NCI-H1417 treated with DMSO at 0.1 percent for 48 hours (cell line): ENCODE measurements around the gene ANAPC10.
"Not testable (repeated sequence)": the region's sequence is repeated elsewhere in the genome, so short reads cannot be mapped to it uniquely, and the experiment has no call there.

Experiments used
- DNase-seq: peaks from one replicate; lab custom pipeline; 2025; lab: John Stamatoyannopoulos, UW

The ANAPC10 gene

DNA sequence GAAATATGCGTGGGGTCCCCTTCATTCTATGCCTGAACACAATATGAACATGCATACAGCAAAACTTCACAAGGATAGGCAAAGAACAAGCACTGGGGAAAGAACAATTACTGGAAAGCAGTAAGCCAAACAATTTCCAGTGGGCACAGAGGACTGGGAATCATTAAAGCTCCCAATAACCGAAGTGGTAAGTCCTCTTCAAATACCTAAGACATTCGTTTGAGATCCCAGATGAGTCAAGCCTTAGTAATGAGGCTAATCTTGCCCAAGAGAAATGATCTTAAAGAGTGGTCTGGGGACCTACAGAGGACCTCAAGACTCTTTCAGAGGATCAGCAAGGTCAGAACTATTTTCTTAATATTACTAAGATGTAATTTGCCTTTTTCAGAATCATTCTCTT lies 28.6 kb downstream of the ANAPC10 start:
- no peak for DNase-seq

DNA sequence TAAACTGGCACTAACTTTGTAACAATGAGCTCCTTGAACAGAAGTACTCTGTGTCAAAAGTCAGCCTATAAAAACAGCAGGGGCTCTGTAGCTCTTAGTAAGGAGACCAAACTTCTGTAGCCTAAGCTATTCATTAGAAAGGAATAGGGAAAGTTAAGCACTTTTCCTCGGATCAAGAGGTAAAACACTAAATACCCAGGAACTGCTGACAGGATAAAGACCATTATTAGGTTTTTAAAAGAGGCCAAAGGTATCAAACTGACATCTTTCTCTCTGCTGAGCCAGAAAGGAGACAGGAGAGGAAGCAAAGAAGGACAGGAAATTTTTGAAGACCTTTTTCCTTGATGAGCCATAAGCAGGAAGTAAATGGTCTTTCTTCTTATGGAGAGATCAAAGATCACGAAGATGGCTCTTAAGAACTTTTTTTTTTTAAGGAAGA lies 31.9 kb downstream of the ANAPC10 start:
- no peak for DNase-seq

DNA sequence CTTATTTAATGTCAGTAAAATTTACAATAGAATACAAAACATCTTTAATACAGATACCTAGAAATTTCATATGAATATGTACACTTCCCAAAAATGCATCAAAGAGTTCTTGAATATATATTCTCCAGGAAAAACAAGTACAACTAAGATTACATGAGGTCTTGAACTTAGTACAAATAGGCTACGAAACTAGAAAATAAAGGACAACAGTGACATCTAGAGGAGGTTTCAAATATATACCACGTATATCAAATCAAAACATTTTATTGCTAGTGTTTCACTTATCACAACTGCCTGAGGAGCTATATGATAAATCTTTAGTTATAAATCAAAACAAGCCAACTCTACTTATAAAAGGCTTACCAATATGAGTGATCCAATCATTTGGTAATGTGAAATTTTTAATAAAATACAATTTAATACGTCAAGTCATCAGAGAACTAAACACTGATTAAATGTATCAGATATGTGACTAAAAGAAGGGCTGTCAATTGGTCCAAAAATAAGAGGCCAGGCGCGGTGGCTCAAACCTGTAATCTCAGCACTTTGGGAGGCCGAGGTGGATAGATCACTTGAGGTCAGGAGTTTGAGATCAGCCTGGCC lies 36.6 kb downstream of the ANAPC10 start:
- DNase-seq, result peak; percentile 29

DNA sequence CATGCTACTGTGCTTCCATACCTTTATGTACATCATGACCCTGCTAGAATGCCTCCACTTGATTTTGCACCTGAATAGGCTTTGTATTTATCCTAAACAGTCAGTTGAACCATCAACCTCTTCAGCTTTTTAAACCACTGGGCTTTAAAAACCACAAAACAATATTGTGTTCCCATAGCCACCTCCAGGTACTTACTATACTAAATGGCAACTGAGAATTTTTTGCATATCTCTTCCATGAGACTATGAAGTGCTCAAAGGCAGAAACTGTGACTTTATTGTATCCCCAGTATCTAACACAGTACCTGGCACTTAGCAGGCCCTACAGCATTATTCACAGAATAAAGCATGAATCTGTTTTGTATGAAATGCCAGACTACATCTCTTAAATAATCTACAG lies 39.7 kb downstream of the ANAPC10 start:
- no peak for DNase-seq

DNA sequence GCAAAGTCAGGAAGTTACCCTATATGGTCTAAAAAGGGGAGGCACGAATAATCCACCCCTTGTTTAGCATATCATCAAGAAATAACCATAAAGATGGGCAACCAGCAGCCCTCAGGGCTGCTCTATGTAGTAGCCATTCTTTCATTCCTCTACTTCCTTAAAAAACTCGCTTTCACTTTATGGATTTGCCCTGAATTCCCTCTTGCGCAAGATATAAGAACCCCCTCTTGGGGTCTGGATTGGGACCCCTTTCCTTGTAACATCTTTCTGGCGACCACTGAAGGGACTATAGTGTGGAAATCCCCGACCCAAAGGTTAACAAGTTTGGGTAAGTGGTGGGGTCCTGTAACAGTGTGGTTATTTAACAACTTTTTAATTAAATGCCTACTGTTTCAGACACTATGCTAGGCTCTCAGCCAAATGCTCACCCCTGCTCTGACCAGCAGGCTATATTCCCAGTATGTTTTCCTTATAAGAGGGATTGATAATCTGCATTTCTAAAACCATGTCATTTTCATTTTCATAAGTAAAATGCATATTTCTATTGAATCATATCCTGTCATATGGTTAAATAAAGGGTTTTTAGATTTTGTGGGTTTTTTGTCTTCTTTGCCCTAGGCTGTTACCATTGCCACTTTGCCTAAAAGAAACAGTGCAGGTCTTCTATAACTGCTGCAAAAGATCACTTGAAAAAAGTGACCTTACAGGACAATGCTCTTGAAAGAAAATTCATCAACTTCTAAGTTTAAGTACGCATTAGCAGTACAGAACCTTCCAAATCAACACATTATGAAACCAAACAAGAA lies 41.5 kb downstream of the ANAPC10 start:
- no peak for DNase-seq

DNA sequence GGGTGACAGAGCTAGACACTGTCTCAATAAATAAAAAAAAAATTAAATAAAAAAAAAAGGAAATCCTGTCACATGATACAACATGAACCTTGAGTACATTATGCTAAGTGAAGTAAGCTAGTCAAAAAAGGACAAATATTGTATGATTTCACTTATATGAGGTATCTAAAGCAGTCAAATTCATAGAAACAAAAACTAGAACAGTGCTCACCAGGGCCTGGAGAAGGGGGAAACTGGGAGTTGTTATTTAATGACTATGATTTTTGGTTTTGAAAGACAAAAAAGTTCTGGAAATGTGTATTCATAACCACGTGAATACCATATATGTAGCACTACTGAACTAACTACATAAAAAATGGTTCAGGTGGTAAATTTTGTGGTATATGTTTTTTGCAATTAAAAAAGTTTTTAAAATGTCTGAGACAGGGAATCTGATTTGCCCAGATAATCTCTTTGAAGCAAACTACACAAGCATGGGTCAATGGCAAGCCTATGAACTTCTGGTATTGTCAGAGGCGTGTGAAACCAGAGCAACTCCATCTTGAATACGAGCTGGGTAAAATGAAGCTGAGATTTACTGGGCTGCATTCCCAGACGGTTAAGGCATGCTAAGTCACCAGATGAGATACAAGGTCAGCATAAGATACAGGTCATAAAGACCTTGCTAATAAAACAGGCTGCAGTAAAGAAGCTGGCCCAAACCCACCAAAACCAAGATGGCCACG lies 42.3 kb downstream of the ANAPC10 start:
- DNase-seq, result no peak

DNA sequence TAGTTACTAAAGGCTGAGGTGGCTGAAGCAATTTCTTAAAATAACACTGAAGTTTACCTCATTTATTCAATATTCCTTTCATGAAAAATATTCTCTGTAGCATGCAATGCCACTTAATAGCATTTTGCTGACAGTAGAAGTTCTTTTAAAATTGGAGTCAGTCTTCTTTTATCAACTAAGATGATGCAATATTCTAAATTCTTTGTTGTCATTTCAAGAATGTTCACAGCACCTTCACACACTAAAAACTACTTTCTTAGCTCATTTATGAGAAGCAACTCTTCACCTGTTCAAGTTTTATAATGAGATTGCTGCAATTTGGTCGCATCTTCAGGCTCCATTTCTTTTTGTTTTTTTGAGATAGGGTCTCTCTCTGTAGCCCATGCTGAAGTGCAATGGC lies 48.8 kb downstream of the ANAPC10 start:
- DNase-seq, result no peak

DNA sequence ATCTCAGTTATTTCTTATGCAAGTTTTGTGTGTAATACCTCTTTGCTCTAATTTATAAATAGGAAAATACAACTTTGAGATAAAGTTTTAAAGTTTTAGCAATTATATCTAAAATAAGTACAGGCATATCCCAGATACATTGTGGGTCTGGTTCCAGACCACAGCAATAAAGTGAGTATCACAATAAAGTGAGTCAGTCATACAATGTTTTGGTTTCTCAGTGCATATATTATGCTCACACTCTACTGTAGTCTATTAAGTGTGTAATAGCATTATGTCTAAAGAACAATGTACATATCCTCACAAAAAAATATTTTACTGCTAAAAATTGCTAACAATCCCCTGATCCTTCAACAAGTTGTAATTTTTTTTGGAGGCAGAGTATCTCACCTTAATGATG lies 49.2 kb downstream of the ANAPC10 start:
- DNase-seq, result no peak

DNA sequence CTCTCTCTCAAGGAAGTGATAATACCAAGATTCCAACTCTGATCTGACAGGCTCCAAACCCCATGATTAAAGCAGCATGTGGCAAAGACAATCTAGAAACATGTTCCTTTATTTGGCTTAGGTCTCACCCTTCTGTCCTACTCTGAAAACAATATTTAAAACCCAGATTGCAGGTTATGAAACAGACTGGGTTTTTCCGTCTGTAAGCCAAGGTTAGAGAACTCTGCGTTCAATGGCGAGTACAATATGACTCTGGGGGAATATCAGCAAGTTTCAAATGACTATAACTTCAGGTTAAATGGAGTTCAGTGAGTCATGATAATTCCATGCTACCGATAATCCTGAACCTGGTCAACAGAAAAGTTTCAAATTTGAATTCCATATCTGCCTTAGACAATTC lies 50.8 kb downstream of the ANAPC10 start:
- no peak for DNase-seq

DNA sequence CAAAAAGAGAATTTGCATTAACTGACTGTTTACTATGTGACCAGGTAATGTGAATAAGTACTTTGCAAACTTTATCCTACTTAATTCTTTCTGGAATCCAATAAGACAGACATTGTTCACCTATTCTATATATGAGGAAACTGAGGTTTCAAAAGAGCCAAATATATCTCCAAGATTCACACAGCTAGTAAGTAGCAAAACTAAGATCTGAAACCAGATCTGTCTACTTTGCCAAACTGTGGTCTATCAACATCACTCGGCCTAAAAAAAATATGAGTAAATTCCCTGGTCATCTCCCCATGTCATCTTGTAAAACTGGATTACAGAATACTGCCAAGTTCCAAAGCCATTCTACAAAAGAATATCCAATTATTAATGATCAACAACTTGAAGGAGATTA lies 52.8 kb downstream of the ANAPC10 start:
- no peak for DNase-seq

DNA sequence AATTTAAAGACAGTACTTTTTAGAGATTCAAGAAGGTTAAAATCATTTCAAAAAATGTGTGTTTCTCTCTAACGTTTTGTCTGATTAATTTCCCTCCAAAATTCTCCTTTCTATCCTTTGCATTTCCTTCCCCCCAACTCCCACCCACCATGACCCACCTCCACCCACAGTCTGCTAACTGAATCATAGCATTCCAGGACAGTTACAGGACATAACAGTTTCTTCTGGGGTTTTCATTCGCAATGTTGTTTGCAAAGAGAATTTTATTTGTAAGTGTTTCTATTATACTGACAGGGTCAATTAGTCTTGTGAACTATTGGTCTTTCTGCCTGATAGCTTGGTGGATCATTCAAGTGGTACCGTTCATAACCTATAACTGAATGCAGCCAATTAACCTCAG lies 53.7 kb downstream of the ANAPC10 start:
- no peak for DNase-seq

DNA sequence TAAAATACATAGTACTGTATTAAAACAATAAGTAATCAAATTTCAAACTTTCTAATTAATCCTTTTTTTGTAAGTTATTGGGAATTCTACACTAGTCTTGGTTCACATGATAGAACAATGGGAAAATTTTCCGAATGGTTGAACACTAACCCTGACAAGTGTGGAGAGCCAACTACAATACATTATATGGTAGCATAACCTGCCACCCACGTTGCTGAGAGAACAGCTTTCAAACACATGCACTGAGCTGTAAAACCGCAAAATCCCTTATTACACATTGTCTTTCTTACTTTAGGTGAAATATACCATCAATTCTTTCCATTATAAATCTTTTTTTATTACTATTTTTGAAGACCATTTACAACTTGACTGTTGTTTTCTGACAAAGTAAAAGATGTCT lies 54.7 kb downstream of the ANAPC10 start:
- no peak for DNase-seq

DNA sequence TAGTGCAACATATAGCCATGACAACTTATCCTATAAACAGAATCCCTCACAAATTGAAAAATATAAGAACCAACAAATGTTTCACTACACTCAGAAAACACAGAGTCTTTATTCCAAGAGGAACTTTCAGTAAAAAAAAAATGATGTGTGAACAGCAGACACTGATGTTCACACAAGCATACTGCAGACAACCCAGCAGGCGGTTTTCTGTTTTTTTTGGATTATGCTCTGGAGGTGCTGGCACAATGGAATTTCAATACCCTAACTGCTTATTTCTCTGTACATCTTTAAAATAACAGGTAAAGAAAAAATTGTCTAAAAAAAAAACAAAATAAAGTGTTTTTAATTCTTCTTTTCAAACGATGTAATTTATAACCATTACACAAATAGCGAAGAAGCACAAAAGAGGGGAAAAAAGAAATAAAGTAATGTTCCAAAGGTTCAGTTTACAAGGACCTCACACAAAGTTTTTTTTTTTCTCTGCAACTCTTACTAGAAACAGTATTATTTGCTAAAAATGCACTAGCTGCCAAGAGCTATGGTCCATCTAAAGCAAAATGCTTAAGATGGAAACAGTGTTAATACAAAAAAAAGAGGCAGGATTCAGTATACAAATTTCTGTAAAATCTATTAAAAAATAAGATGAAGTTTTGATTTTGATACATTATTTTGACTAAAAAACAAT lies 55.3 kb downstream of the ANAPC10 start:
- DNase-seq, result no peak

DNA sequence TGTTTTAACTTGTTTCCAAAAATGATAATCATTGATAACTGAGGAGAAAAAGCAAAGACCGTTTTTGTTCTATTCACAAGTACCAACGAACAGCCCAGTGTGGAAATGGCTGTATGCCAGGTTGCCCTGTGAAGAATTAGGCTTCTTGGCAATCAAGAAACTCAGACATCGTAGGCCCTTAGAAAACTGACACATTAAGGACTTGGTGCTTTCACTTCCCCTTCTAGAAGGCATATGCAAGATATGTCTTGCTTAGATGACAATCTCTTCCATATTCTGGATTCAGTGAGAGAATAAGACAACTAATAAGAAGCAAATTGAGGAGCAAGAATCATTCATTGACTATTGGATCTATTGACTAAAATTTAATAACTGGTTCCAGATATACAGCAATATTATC lies 56.6 kb downstream of the ANAPC10 start:
- no peak for DNase-seq

DNA sequence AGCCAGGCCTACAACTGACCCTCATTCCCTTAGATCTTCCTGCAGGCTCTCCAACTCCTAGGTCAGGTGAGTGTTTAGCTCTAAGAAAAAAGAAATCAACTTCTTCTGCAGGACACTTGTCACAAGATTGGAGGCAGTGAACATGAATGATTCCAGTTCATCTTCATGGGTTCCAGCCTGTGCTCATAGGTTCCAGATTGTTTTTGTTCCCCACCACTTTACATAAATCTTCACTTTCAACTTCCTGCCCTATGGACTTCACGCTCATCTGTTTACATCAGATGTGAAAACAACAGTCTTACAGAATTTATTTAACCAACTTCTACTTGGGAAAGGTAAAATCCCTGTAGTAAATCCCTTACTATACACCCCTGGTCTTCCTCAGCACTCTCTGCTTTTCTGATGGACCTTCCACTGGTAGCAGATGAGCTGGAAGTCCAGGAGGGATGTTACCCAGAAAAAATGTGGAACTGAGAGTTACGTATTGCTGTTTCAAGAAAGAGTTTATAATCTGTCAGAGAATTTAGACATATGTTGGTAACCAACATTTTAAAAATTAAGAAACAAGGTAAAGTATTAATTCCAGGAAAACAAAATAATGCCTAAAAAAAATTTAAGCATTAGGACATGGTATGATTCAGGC lies 62.4 kb downstream of the ANAPC10 start:
- no peak for DNase-seq

DNA sequence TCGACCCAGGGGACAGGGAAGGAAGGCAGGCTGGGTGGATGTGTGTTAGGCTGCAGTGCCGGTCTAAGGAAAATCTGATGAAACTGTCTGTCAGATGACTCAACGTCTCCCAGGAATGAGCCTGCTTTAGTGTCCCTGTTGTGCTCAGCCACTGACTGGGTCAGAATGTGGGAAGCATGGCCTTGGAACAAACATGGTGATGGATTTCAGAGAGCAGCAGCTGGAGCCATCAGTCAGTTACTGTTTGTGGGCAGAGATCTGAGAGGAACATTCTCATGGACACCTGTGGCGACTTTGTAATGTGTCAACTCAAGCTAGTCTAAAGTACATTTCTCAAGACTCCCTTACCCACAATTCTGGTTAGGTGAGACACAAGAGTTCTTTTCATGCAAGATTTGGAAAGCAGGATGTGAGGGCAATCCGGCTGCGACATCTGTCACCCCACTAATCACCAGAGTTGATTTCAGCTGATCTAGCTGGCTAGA lies 63.2 kb downstream of the ANAPC10 start:
- DNase-seq, result no peak

DNA sequence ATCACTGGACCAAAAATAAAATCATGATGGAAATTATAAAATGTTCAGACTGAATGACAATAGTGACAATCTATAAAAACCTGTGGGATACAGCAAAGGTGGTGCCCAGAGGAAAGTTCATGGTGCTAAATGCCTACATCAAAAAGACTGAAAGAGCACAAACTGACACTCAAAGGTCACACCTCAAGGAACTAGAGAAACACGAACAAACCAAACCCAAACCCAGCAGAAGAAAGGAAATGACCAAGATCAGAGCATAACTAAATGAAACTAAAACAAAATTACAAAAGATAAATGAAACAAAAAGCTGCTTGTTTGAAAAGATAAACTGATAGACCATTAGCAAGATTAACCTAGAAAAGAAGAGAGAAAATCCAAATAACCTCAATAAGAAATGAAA lies 78.7 kb downstream of the ANAPC10 start:
- no peak for DNase-seq

DNA sequence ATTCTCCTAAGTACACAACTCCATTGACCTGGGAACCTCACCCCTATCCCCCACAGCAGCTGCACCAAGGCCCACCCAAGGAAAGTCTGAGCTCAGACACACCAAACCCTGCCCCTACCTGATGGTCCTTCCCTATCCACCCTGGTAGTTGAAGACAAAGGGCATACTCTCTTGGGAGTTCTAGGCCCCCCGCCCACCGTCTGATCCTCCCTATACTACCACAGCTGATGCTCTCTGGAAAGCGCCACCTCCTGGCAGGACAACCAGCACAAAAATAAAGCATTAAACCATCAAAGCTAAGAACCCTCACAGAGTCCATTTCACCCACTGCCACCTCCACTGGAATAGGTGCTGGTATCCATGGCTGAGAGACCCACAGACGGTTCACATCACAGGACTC lies 83.6 kb downstream of the ANAPC10 start:
- DNase-seq, result no peak

DNA sequence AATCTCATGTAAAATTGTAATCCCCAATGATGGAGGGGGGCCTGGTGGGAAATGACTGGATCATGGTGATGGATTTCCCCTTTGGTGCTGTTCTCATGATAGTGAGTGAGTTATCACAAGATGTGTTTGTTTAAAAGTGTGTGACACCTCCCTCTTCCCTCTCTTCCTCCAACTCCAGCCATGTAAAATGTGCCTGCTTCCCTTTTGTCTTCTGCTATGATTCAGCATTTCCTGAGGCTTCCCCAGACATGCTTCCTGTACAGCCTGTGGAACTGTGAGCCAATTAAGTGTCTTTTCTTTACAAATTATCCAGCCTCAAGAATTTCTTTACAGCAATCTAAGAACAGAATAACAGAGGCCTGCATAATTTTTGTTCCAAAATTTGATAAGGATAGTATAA lies 85.2 kb downstream of the ANAPC10 start:
- DNase-seq, result no peak

DNA sequence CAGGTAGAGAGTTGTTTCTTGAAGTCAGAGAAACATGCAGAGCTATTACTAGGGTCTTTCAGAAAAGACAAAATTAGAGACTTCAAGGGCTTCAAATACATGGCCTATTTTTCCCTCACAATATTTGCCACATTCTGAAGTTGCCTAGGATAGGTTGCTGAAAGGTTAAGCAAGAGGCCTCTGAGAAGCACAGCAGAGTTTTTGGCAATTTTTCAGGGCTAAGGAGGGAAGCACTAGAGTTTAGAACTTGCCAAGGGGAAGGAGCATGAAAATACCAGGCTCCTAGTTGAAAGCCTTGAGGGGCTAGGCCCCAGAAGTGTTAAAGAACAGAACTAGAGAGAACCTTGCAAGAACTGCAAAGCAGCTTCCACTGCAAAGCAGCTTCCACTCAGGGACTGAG lies 86.4 kb downstream of the ANAPC10 start:
- DNase-seq, result no peak

DNA sequence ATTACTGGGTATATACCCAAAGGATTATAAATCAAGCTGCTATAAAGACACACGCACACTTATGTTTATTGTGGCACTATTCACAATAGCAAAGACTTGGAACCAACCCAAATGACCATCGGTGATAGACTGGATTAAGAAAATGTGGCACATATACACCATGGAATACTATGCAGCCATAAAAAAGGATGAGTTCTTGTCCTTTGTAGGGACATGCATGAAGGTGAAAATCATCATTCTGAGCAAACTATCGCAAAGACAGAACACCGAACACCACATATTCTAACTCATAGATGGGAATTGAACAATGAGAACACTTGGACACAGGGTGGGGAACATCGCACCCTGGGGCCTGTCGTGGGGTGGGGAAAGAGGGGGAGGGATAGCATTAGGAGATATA lies 87.7 kb downstream of the ANAPC10 start:
- DNase-seq, result not testable (repeated sequence)

DNA sequence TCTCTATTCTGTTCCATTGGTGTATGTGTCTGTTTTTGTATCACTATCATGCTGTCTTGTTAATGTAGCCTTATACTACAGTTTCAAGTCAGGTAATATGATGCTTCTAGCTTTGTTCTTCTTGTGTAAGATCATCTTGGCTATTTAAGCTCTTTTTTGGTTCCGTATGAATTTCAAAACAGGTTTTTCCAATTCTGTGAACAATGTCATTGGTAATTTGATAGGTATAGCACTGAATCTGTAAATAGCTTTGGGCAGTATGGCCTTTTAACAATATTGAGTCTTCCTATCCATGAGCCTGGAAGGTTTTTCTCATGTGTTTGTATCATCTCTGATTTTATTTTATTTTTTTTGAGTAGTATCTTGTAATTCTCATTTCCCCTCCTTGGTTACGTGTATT lies 94.3 kb downstream of the ANAPC10 start:
- no peak for DNase-seq
